ENCODE results near the gene KRTAP5-10.
"Not testable (repeated sequence)": the region's sequence is repeated elsewhere in the genome, so short reads cannot be mapped to it uniquely, and the experiment has no call there.

The KRTAP5-10 gene

DNA sequence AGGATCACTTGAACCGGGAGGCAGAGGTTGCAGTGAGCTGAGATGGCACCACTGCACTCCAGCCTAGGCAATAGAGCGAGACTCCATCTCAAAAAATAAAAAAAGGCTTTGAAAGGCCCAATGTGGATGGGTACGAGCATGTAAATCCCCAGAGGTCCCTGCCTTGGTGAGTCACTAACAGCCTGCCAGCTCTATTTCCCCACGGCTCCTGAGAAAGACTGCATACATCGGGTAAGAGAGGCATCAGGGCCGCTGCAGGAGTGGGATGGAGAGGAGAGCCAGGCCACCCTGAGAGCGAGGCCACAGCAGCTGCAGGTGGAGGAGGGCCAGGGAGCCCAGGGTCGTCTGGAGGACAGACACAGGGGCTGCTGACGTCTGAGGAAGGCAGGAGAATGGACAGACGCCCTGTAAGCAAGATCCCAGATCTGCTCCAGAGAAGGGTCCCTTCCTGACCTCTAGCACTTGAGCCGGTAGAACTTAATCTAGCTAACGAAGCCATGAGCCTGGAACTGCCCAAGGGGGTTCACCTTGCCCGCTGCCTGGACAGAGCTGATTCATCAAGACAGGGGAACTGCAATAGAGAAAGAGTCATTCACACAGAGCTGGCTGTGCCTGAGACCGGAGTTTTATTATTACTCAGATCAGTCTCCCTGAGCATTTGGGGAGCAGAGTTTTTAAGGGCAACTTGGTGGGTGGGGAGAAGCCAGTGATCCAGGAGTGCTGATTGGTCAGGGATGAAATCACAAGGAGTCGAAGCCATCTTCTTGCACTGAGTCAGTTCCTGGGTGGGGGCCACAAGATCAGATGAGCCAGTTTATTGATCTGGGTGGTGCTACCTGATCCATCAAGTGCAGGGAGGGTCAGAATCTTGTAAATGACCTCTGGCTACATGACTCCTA, 22.2 kb upstream of the KRTAP5-10 start:
- DNase-seq: no peak

DNA sequence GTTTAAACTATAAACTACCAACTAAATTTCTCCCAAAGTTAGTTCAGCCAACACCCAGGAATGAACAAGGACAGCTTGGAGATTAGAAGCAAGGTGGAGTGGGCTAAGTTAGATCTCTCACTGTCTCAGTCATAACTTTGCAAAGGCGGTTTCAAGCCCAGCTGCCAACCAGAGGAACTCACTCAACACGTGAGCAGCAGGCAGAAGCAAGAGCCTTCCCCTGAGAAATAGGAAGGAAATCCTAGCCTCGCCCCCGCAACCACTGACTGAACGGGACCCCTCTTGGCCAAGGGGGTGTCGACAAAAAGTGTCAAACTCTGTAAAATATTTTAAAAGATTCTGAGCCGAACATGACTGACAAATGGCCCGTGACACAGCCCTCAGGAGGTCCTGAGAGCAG, 21.5 kb upstream of the KRTAP5-10 start:
- no peak for DNase-seq

DNA sequence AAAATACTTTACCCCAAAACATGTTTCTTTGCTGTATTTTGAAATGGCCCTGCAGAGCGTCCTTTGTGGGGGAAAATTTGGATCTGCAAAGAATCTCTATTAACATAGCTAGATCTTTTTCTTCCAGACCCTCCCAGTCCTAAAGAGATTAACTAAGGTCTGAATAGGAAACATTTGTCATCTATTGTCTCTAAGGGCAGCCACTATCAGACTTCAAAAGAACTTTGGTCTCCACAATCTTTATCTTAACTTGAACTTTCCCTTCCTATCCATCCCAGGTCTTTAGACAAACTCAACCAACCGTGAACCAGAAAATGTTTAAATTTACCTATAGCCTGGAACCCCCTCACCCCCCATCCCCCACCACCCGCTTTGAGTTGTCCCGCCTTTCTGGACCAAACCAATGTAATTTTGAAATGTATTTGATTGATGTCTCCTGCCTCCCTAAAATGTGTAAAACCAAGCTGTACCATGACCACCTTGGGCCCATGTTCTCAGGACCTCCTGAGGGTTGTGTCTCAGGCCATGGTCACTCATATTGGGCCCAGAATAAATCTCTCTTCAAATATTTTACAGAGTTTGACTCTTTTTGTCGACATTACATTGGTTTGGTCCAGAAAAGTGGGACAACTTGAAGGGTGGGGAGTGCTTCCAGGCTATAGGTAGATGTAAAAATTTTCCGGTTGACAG, 20.7 kb upstream of the KRTAP5-10 start:
- DNase-seq: no peak

GRCh38 chr11:71545405-71545966, 19.9 kb upstream of the KRTAP5-10 start:
- DNase-seq: no peak

DNA sequence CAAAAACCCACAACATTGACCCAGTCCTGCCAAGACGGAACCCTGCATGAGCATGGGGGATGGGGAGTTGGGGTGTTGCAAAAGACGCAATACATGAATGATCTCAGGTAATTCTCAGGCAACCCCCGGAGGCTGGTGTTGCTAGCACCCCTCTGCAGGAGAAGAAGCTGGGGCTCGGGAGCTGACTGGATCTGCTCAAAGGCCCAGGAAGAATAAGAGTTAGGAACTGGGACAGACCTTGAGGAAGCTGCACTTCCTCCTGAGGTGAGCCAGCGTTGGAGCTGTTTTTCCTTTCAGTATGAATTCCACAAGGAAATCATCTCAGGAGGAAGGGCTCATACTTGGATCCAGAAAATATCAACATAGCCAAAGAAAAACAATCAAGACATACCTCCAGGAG, 17.2 kb upstream of the KRTAP5-10 start, which contains the start of gene KRTAP5-9:
Gene KRTAP5-9, plus strand, starts transcription at position 301 of the 400 bp plus-strand sequence. CDS start 238 bp downstream, outside the sequence.
- DNase-seq: no peak

DNA sequence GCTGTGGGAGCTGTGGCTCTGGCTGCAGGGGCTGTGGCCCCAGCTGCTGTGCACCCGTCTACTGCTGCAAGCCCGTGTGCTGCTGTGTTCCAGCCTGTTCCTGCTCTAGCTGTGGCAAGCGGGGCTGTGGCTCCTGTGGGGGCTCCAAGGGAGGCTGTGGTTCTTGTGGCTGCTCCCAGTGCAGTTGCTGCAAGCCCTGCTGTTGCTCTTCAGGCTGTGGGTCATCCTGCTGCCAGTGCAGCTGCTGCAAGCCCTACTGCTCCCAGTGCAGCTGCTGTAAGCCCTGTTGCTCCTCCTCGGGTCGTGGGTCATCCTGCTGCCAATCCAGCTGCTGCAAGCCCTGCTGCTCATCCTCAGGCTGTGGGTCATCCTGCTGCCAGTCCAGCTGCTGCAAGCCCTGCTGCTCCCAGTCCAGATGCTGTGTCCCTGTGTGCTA, 16.6 kb upstream of the KRTAP5-10 start:
- DNase-seq: no peak

- DNase-seq: no peak
These were observed 13.7 kb upstream of the KRTAP5-10 start for GRCh38 chr11:71551711-71552110.

GRCh38 chr11:71554996-71555395, 10.4 kb upstream of the KRTAP5-10 start:
- DNase-seq: no peak

GRCh38 chr11:71555508-71555907, 9.9 kb upstream of the KRTAP5-10 start:
- no peak for DNase-seq

- no peak for DNase-seq
These were observed 9.3 kb upstream of the KRTAP5-10 start for GRCh38 chr11:71556018-71556417.

DNA sequence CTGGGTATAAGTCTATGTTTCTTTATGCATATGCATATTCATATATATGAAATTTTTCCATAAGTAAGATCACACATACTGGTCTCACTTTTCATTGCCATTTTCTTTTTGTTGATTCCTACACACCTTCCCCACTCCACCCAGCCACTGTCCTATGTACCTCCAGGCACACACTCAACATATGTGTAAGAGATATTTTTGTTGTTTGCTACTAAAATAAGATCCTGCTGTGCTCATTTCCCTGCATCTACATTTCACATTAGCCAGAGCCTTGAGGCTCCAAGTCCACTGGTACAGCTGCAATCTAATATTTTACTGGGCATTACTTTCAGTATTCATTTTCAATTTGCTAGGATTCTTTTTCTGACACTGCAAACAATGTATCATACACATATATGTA, 8.1 kb upstream of the KRTAP5-10 start:
- no peak for DNase-seq

DNA sequence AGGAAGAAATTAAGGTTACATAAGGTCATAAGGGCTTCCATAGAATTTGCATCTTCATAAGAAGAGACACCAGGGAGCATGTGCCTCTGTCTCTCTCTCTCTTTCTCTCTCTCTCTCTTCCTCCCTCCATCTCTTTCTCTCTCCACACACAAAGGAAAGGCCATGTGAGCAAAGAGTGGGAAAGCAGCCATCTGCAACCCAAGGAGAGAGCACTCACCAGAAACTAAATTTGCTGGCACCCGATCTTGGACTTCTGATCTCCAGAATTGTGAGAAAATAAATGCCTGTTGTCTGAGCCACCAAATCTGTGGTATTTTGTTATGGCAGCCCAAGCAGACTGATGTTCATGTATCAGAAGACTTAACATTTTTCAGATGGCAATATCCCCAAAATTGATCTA, 6.4 kb upstream of the KRTAP5-10 start:
- no peak for DNase-seq

DNA sequence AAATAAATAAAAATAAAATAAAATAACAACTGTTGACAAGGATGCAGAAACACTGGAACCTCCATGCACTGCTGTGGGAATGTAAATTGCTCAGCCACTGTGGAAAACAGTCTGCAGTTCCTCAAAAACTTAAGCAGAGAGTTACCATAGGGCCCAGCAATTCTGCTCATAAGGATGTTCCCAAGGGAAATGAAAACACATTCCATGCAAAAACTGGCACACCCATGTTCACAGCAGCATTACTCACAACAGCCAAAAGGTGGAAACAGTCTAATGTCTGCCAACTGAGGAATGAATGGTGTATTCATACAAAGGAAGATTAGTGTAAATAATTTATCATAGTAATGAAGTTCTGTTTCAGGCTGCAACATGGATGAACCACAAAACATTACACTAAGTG, 3.2 kb upstream of the KRTAP5-10 start:
- no peak for DNase-seq

DNA sequence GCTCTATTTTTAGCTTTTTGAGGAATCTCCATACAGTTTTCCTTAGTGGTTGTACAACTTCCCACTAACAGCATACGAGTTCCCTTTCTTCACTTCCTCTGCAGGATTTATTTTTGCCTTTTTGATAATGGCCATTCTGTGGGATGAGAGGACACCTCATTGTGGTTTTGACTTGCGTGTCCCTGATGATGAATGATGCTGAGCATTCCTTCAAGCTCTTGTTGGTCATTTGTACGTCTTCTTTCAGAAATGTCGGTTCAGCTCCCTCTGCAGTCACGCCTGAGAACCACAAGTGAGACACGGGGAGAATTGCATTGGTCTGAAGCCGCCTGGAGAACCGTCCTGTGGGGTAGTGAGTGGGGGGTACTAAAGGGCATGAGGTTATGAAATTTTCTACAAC, 2.0 kb upstream of the KRTAP5-10 start:
- no peak for DNase-seq

DNA sequence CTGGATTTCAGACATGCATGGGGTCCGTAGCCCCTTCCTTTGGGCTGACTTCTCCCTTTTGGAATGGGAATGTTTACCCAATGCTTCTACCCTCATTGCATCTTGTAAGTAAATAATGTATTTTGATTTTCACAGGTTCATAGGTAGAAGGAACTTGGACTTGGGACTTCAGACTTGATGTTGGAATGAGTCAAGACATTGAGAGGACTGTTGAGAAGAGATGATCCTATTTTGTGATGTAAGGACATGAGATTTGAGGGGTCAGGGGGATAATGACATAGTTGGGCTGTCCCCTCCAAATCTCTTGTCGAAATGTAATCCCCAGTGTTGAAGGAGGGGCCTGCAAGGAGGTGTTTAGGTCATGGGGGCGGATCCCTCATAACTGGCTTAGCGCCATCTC, 933 bp upstream of the KRTAP5-10 start:
- no peak for DNase-seq

- DNase-seq: no peak
These were observed 788 bp downstream of the KRTAP5-10 start for GRCh38 chr11:71566081-71566620.

DNA sequence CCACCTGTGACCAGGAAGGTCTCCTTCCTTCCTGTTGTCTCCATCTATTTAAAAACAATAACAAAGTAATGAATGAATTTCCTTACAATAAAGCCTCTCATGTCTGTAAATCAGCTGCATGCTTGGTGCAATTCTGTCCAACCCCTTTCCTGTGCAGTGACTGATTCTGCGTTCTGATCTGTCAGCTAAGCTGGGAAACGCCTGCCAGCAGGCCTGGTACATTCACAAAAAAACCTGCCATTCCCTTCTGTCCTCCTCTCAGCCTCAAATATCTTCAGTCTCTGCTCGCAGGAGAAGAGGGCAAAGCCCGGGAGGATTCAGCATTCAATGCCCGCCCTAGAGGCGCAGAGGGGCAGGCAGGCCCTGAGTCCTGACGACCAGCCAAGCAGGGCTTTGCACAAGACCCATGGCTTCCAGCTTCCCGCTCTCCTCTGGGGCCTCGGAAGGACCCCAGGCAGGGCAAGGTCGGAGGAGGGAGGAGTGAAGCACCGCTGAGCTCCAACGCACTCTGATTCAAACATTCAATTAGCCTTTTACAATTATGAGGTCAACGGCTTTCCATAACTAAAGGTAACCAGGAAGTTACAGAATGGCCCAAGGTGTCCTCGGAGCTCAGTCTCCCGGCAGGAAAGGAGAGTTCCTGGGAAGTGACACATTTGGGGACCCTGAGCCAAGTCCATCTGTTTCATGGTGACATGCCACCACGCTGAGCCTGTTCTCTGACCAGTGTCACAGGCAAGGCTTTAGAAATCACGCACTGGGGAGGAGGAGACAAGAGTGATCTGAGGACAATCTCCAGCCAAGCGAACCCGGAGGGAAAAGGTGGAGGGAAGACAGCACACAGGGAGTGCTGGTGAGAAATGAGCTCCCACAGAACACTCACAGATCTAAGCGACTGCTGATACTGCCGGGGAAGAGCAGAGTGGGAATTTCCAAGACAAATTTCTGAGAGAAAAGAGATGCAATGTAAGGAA, 1.6 kb downstream of the KRTAP5-10 start:
- not testable (repeated sequence) for DNase-seq

- not testable (repeated sequence) for DNase-seq
These were observed 2.3 kb downstream of the KRTAP5-10 start for GRCh38 chr11:71567633-71568032.

GRCh38 chr11:71568704-71569349, 3.5 kb downstream of the KRTAP5-10 start:
- DNase-seq: no peak

DNA sequence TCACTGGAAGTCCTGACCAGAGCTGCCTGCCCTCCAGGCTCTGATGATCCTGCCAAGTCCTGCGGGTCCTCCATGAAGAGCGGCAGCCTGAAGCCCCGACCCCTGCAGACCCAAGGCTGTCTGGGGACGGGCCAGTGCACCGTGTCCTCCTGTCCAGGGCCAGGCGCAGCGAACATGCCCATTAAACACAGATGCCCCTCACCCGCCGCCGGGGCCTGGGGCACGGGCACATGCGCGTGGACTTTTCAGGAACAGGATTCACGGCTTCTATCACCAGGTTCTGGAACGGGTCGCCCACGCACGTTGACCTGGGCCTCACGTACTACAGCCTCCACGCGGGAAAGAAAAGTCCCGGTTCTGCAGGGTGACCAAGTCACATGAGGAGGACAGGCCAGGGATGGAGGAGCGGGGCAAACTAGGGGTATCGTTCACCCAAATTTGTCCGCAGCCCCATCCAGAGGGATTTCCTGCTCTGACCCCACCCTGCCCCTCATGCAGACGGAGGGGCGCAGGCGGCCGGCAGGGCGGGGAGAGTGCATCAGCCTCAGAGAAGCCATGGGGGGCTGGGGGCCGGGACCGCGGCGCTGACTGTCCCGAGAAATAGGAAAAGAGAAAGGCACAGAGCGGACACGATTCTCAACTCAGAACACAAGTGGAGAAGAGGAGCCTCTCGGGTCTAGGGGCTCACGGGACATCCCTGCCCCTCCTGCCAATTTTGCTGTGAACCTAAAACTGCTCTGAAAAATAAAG, 5.9 kb downstream of the KRTAP5-10 start:
- DNase-seq: not testable (repeated sequence)

DNA sequence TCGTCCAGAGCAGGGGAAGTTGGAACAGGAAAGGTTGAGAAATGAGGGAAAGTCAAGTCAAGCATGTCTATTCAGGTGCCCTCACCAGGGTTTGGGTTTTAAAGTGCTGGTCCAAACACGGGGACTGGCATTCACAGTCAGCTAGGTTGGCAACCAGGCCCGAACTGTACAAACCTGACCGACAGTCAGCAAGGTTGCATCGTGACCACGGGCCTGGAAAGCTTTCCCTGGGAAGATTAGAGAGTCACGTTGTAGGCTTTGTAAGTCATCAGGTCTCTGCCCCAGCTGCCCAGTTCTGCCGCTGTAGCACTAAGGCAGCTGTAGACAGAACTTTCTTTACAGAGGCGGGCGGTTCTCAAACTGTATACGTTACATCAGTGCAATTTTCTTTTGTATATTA, 7.4 kb downstream of the KRTAP5-10 start:
- no peak for DNase-seq
